ENCODE measurements around the gene ABHD2.

DNA sequence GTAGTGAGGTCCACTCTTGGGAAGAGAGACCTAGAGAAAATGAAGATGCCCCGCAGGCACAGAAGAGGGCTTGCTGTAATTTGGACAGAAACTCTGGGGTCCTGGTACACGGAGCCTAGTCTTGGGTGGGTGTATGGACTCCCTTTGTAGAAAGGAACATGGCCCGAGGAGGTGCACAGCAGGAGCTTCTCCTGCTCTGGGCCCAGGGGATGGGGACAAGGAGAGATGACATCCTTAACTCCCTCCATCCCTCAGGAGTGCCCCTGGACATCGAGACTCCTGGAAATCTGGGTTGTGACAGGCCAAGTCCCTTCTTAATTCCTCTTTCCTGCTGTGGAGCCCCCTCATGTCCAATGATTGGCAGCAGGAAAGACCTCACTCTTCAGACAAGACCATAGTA is 29.9 kb upstream of the ABHD2 start:
- TF ChIP-seq, protein P1, sequence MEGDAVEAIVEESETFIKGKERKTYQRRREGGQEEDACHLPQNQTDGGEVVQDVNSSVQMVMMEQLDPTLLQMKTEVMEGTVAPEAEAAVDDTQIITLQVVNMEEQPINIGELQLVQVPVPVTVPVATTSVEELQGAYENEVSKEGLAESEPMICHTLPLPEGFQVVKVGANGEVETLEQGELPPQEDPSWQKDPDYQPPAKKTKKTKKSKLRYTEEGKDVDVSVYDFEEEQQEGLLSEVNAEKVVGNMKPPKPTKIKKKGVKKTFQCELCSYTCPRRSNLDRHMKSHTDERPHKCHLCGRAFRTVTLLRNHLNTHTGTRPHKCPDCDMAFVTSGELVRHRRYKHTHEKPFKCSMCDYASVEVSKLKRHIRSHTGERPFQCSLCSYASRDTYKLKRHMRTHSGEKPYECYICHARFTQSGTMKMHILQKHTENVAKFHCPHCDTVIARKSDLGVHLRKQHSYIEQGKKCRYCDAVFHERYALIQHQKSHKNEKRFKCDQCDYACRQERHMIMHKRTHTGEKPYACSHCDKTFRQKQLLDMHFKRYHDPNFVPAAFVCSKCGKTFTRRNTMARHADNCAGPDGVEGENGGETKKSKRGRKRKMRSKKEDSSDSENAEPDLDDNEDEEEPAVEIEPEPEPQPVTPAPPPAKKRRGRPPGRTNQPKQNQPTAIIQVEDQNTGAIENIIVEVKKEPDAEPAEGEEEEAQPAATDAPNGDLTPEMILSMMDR (IDR thresholded peaks at IDR 0.05 in 4 of 5, conservative IDR thresholded peaks at IDR 0.05 in 1 of 5) = no peak
- no peak for TF ChIP-seq POLR2A (IDR thresholded peaks at IDR 0.05)

Measured in gastrocnemius medialis (tissue), 4 donors.